CD4-positive, alpha-beta T cell (primary cell): ENCODE data around the gene ALDH3A2. TPM values are rescaled to one million over a fixed set of nuclear protein-coding genes. Genes with fewer than 3 reads are reported as not detected.
"Not testable (repeated sequence)": the region's sequence is repeated elsewhere in the genome, so short reads cannot be mapped to it uniquely, and the experiment has no call there.

ENCODE experiments used
- ATAC-seq: fragments of 200-7000 bp; cut with Tn5 transposase; one replicate; pipeline ENCODE4 v1.10.0; 2022; ENCODE audit warnings: mild to moderate bottlenecking; ENCODE audit not compliant: poor library complexity
- CTCF ChIA-PET: fragments of 350-600 bp; sonication (Branson Sonifier 250); formaldehyde crosslinking; loops from one replicate; lab custom pipeline; 2021; ENCODE audit warnings: antibody characterized with exemption, inconsistent platforms; lab: Charles Lee
- POLR2A ChIA-PET: fragments of 350-600 bp; sonication (Branson Sonifier 250); formaldehyde crosslinking; loops from one replicate; lab custom pipeline; 2021; ENCODE audit warnings: antibody characterized with exemption, inconsistent platforms; lab: Charles Lee
- DNase-seq, 14 experiments: peaks; one replicate each; pipeline ENCODE4 v3.0.0-alpha.2; 2013 to 2020; ENCODE audit warnings: mixed read lengths in 2 of 14
- H3K27ac ChIP-seq, 2 donors: one replicate each; pipeline versions ENCODE4 v1.5.1 to v1.7.0; 2013; ENCODE audit warnings: low read length in 2 of 2, low read depth in 1 of 2, mild to moderate bottlenecking in 1 of 2
- H3K27me3 ChIP-seq, 2 experiments: 1 replicate in 1 of 2; 2 replicates in 1 of 2; pipeline versions ENCODE4 v1.6.1 to v1.7.0; 2013; ENCODE audit warnings: low read length in 2 of 2, control low read depth in 1 of 2, mild to moderate bottlenecking in 1 of 2, moderate library complexity in 1 of 2; ENCODE audit not compliant: insufficient read depth in 2 of 2, control insufficient read depth in 1 of 2
- H3K36me3 ChIP-seq: one replicate; pipeline ENCODE4 v1.6.1; 2013; ENCODE audit warnings: low read length, control low read depth; ENCODE audit not compliant: insufficient read depth
- H3K4me1 ChIP-seq: one replicate; pipeline ENCODE4 v1.6.1; 2013; ENCODE audit warnings: low read length, control low read depth; ENCODE audit not compliant: insufficient read depth
- H3K4me3 ChIP-seq: one replicate; pipeline ENCODE4 v1.5.1; 2013; ENCODE audit warnings: mild to moderate bottlenecking, low read length, moderate library complexity
- H3K9me3 ChIP-seq, 2 experiments: 1 replicate in 1 of 2; 2 replicates in 1 of 2; pipeline versions ENCODE4 v1.6.1 to v1.7.0; 2013; ENCODE audit warnings: low read length in 2 of 2, mild to moderate bottlenecking in 2 of 2, control low read depth in 1 of 2, moderate library complexity in 1 of 2; ENCODE audit not compliant: control insufficient read depth in 1 of 2, insufficient read depth in 1 of 2
- H3K27ac Mint-ChIP-seq: one replicate; pipeline ENCODE4 v1.8.0; 2020; ENCODE audit warnings: mixed read lengths
- H3K27me3 Mint-ChIP-seq: one replicate; pipeline ENCODE4 v1.8.0; 2021; ENCODE audit warnings: mixed read lengths
- H3K36me3 Mint-ChIP-seq: one replicate; pipeline ENCODE4 v1.8.0; 2021; ENCODE audit warnings: low read depth, mixed read lengths
- H3K4me1 Mint-ChIP-seq: one replicate; pipeline ENCODE4 v1.8.0; 2021; ENCODE audit warnings: low read depth, mixed read lengths
- H3K4me3 Mint-ChIP-seq: one replicate; pipeline ENCODE4 v1.8.0; 2020; ENCODE audit warnings: mild to moderate bottlenecking, mixed read lengths
- H3K9me3 Mint-ChIP-seq: one replicate; pipeline ENCODE4 v1.8.0; 2020; ENCODE audit warnings: mixed read lengths
- CTCF ChIP-seq: fragments of 200-600 bp; IDR thresholded peaks from one replicate; pipeline ENCODE4 v1.8.0; 2022; ENCODE audit warnings: antibody characterized with exemption, mild to moderate bottlenecking
- intact Hi-C, 2 experiments: fragments of 100-400 bp; cut with DNase I in 1 of 2; cut with micrococcal nuclease in 1 of 2; formaldehyde crosslinking; loops; one replicate each; pipeline versions ENCODE4 v1.15.1 to v1.9.0; 2023 to 2025; cut with DNase I, micrococcal nuclease
- total RNA-seq, 174 experiments: library from RNA in 2 of 174; stranded (reverse) in 2 of 174; gene quantifications; one replicate each; pipeline ENCODE4 v1.2.3 and lab custom pipeline; 2021 to 2026

ALDH3A2 gene
- total RNA-seq, 2 experiments from 2014 or later: 20.0 to 20.9 TPM

GRCh38 chr17:19677736-19678379 lies 29.3 kb downstream of the ALDH3A2 start:
- ChIA-PET POLR2A (no interaction called here), CTCF (no interaction called here)
- Mint-ChIP-seq H3K4me1 (no peaks in the 10 kb centered on the region), H3K9me3 (no peaks in the 10 kb centered on the region), H3K27ac (no peak overlapping the region), H3K27me3 (no peaks in the 10 kb centered on the region), H3K36me3 (peaks cover 21% of the 10 kb centered on the region), H3K4me3 (no peak overlapping the region)
- Histone ChIP-seq H3K27ac (no peak overlapping the region), H3K27me3 (no peaks in the 10 kb centered on the region), H3K4me3 (no peak overlapping the region), H3K9me3 (no peaks in the 10 kb centered on the region), H3K36me3 (peaks cover 4% of the 10 kb centered on the region), H3K4me1 (no peaks in the 10 kb centered on the region)
- no peak for TF ChIP-seq CTCF
- DNase-seq (no peak), ATAC-seq (no peak)
- intact Hi-C loops: no loop called here

GRCh38 chr17:19678581-19679453 lies 30.3 kb downstream of the ALDH3A2 start:
- H3K27ac ChIP-seq: no peak overlapping the region
- POLR2A ChIA-PET: interaction anchor here (0.6 kb wide), 1 partner anchor 17 kb away, joined by 3 read pairs; no protein-coding TSS in a partner anchor
- H3K9me3 Mint-ChIP-seq: no peaks in the 10 kb centered on the region
- no peak for DNase-seq
- H3K4me1 ChIP-seq: no peaks in the 10 kb centered on the region
- H3K27ac Mint-ChIP-seq: no peak overlapping the region
- no peak overlapping the region for H3K4me3 ChIP-seq
- no peak for ATAC-seq
- intact Hi-C loops: no loop called here
- no peaks in the 10 kb centered on the region for H3K9me3 ChIP-seq
- no peak overlapping the region for H3K4me3 Mint-ChIP-seq
- H3K4me1 Mint-ChIP-seq: no peaks in the 10 kb centered on the region
- CTCF ChIA-PET: no interaction called here
- H3K27me3 ChIP-seq: no peaks in the 10 kb centered on the region
- peaks cover 4% of the 10 kb centered on the region for H3K36me3 ChIP-seq
- no peak for TF ChIP-seq CTCF
- no peaks in the 10 kb centered on the region for H3K27me3 Mint-ChIP-seq
- H3K36me3 Mint-ChIP-seq: peaks cover 21% of the 10 kb centered on the region

- Histone ChIP-seq H3K9me3 (no peaks in the 10 kb centered on the region), H3K27ac (no peak overlapping the region), H3K4me1 (no peaks in the 10 kb centered on the region), H3K27me3 (no peaks in the 10 kb centered on the region), H3K36me3 (no peaks in the 10 kb centered on the region), H3K4me3 (no peak overlapping the region)
- no peak for DNase-seq
- ChIA-PET CTCF (no interaction called here), POLR2A (no interaction called here)
- ATAC-seq: no peak
- no peak overlapping the region for H3K27ac Mint-ChIP-seq
- H3K4me3 Mint-ChIP-seq: no peak overlapping the region
- intact Hi-C loops: no loop called here
- no peaks in the 10 kb centered on the region for H3K4me1 Mint-ChIP-seq
- peaks cover 5% of the 10 kb centered on the region for H3K36me3 Mint-ChIP-seq
- no peaks in the 10 kb centered on the region for H3K27me3 Mint-ChIP-seq
- no peak for TF ChIP-seq CTCF
- no peaks in the 10 kb centered on the region for H3K9me3 Mint-ChIP-seq
Observed at GRCh38 chr17:19683117-19683516, 34.6 kb downstream of the ALDH3A2 start.

GRCh38 chr17:19684909-19685580 lies 36.5 kb downstream of the ALDH3A2 start:
- H3K36me3 ChIP-seq, CTCF ChIA-PET, H3K27ac Mint-ChIP-seq, ATAC-seq, H3K9me3 ChIP-seq, H3K4me3 ChIP-seq, H3K4me1 ChIP-seq, H3K4me3 Mint-ChIP-seq, H3K27me3 Mint-ChIP-seq, H3K27ac ChIP-seq, DNase-seq, H3K4me1 Mint-ChIP-seq, POLR2A ChIA-PET, intact Hi-C loops, H3K9me3 Mint-ChIP-seq, H3K27me3 ChIP-seq, H3K36me3 Mint-ChIP-seq: not testable (repeated sequence)
